GM12892 (cell line): ENCODE data around the gene SPAG17.

Experiments
- POLR2A ChIP-seq: IDR thresholded peaks from 2 replicates; pipeline ENCODE4 v1.6.1; 2011; ENCODE audit warnings: low read depth, low read length, control low read depth
- TAF1 ChIP-seq: IDR thresholded peaks from 2 replicates; pipeline ENCODE4 v1.6.1; 2011; ENCODE audit warnings: low read depth, mild to moderate bottlenecking, control low read depth, low read length, borderline replicate concordance

DNA sequence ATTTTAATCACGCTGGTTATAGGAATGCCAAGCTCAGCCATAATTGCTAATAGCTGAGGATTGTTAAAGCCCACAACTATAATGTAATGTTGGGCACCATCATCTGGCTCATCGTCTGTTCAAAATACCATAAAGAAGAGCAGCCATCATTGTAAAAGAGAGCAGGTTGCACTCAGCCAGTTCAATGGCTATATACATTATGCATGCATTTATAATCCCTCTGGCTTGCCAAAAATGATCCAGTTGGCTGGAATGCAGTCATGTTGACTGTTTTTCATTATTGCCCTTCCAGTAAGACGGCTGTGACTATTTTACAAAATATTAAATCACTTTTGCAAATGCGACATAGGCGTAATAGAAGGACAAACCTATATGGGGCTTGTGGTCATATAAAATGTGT, 85.3 kb downstream of the SPAG17 start:
- TF ChIP-seq POLR2A (no peak), TAF1 (no peak)
